Activated CD4-positive, alpha-beta memory T cell treated with anti-CD3 and anti-CD28 coated beads for 36 hours (primary cell): ENCODE data around the gene HSF2BP. TPM values are rescaled to one million over a fixed set of nuclear protein-coding genes. Genes with fewer than 3 reads are reported as not detected.
"Not testable (repeated sequence)": the region's sequence is repeated elsewhere in the genome, so short reads cannot be mapped to it uniquely, and the experiment has no call there.

Source experiments
- CTCF ChIA-PET: fragments of 350-600 bp; sonication (Branson Sonifier 250); formaldehyde crosslinking; loops from one replicate; lab custom pipeline; 2021; ENCODE audit warnings: antibody characterized with exemption, inconsistent platforms; lab: Charles Lee
- POLR2A ChIA-PET: fragments of 350-600 bp; sonication (Branson Sonifier 250); formaldehyde crosslinking; loops from one replicate; lab custom pipeline; 2021; ENCODE audit warnings: antibody characterized with exemption; lab: Charles Lee
- DNase-seq: peaks from one replicate; pipeline ENCODE4 v3.0.0-alpha.2; 2020
- H3K27ac Mint-ChIP-seq: one replicate; pipeline ENCODE4 v1.8.0; 2021; ENCODE audit warnings: mixed read lengths
- H3K27me3 Mint-ChIP-seq: one replicate; pipeline ENCODE4 v1.8.0; 2021; ENCODE audit warnings: mixed read lengths
- H3K36me3 Mint-ChIP-seq: one replicate; pipeline ENCODE4 v1.8.0; 2021; ENCODE audit warnings: mixed read lengths
- H3K4me1 Mint-ChIP-seq: one replicate; pipeline ENCODE4 v1.8.0; 2021; ENCODE audit warnings: low read depth, mixed read lengths
- H3K4me3 Mint-ChIP-seq: one replicate; pipeline ENCODE4 v1.8.0; 2021; ENCODE audit warnings: mild to moderate bottlenecking, mixed read lengths
- H3K9me3 Mint-ChIP-seq: one replicate; pipeline ENCODE4 v1.8.0; 2021; ENCODE audit warnings: mixed read lengths
- intact Hi-C: fragments of 100-400 bp; cut with micrococcal nuclease; formaldehyde crosslinking; loops from one replicate; pipeline ENCODE4 v1.15.1; 2023
- total RNA-seq, 2 experiments: library from RNA; stranded (reverse); gene quantifications; one replicate each; pipeline ENCODE4 v1.2.3, GENCODE V29; 2021

The HSF2BP gene
- total RNA-seq, 2 experiments from 2014 or later, result 0.50 to 0.73 TPM

DNA sequence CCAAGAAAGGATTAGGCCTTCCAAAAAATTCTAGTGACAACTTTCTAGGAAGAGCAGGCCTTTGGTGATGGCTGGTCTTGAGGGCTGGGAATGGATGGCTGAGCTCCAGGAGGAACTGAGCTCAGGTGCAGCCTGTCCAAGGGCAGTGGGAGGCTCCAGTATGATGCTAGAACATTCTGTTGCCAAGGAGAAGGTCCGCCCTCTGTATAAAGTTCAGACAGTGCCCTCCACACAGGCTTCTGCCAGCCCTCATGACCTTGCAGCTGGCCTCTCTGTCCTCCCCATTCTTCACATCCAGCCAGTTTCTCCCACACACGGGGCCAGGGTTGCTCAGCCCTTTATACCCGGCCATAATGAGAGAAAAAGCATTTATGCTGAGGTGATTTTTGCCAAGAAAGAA is 146.3 kb downstream of the HSF2BP start:
- DNase-seq, H3K27me3 Mint-ChIP-seq, H3K36me3 Mint-ChIP-seq, H3K4me1 Mint-ChIP-seq, POLR2A ChIA-PET, H3K27ac Mint-ChIP-seq, H3K4me3 Mint-ChIP-seq, intact Hi-C loops, H3K9me3 Mint-ChIP-seq, CTCF ChIA-PET: not testable (repeated sequence)

DNA sequence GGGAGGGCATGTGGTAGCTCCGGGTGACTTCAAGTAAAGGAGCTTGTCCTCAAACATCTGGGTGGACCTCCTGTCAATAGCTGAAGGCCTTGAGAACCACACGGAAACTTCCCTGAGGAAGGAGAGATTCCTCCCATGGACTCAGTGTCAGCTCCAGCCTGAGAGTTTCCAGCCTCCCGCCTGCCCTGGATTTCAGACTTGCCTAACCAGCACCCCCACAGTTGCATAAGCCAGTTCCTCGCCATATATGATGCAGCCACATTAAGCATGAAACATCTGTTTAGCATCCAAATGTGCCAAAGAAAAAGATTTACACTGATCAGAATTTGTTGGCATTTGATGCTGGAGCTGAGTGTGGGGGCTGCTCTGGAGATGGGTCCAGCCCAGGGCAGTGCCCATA is 148.1 kb downstream of the HSF2BP start:
- CTCF ChIA-PET, H3K36me3 Mint-ChIP-seq, intact Hi-C loops, POLR2A ChIA-PET, H3K4me1 Mint-ChIP-seq, H3K9me3 Mint-ChIP-seq, H3K27ac Mint-ChIP-seq, DNase-seq, H3K4me3 Mint-ChIP-seq, H3K27me3 Mint-ChIP-seq: not testable (repeated sequence)

DNA sequence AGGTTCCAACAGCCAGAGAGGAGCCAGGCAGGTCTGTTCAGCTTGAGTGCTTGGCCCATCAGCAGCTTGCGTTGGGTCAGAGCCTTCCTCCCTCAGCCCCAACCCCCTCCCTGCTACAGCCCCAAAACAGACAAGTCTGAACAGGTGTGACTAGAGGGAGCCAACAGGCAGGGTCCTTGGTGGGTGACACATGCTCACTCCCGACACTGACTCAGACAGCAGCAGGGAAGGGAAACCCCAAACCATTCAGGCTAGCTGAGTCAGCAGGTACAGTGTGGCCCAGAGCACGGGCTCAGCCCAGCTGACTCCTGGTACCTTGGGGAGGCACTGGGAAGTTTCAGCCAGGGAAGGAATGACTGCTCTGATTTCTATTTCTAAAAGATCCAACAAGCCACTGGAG is 148.6 kb downstream of the HSF2BP start:
- CTCF ChIA-PET, H3K36me3 Mint-ChIP-seq, H3K27ac Mint-ChIP-seq: not testable (repeated sequence)

DNA sequence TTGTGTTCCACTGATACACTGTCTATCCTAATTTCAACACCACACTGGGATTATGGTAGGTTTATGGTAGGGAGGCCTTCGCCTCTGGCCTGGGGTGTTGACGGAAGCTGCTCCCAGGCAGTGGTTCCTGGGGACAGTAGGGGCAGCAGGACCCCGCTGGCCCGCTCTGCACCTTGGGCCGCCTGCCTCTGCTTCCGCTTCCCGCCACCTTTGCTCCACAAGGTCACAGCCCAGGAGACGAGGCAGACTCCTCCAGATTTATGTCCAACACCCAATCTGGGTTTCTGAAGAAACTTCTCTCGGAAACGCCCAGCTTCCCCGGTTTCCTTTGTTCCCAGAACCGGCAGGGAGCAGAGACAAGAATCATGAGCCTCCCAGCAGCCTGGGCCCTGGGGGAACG is 155.4 kb downstream of the HSF2BP start:
- H3K27me3 Mint-ChIP-seq, CTCF ChIA-PET, H3K36me3 Mint-ChIP-seq, POLR2A ChIA-PET, H3K27ac Mint-ChIP-seq, H3K4me1 Mint-ChIP-seq, DNase-seq, H3K4me3 Mint-ChIP-seq, H3K9me3 Mint-ChIP-seq, intact Hi-C loops: not testable (repeated sequence)

More for the DNA sequence above, 148.6 kb downstream of the HSF2BP start:
- DNase-seq, H3K9me3 Mint-ChIP-seq, H3K4me1 Mint-ChIP-seq, H3K4me3 Mint-ChIP-seq, H3K27me3 Mint-ChIP-seq, POLR2A ChIA-PET, intact Hi-C loops: not testable (repeated sequence)

DNA sequence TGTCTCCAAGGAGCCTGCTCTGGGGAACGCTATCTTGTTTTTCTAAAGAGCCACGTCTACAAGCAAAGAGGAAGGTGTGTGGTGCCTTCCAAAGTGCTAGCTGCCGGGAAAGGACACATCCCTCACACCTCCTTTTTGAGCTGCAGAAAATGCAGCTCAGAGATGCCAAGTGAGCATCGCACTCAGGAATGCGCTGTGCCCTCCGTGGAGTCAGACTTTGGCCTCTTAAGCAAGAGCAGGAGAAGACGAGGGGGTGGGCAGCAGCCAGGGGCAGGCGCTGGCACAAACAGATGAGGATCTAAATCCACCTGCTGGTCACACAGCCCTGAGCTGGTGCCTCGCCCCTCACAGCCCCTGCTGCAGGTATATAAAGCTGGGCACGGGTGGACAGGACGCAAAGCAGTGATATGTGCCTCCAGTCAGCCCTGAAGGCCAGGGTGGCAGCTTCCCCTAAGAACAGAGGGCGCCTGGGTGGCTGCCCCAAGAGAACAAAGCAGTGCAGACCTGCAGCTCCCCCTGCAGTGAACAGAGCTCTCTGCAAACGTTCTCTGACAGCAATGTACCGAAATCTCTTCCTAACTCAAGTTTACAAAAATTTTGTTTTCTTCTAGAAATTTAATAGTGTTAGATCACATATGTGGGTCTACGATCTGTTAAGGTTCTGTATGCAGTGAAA is 156.1 kb downstream of the HSF2BP start:
- H3K4me3 Mint-ChIP-seq, H3K4me1 Mint-ChIP-seq, DNase-seq, H3K9me3 Mint-ChIP-seq, POLR2A ChIA-PET, H3K36me3 Mint-ChIP-seq, CTCF ChIA-PET, H3K27ac Mint-ChIP-seq, intact Hi-C loops, H3K27me3 Mint-ChIP-seq: not testable (repeated sequence)

DNA sequence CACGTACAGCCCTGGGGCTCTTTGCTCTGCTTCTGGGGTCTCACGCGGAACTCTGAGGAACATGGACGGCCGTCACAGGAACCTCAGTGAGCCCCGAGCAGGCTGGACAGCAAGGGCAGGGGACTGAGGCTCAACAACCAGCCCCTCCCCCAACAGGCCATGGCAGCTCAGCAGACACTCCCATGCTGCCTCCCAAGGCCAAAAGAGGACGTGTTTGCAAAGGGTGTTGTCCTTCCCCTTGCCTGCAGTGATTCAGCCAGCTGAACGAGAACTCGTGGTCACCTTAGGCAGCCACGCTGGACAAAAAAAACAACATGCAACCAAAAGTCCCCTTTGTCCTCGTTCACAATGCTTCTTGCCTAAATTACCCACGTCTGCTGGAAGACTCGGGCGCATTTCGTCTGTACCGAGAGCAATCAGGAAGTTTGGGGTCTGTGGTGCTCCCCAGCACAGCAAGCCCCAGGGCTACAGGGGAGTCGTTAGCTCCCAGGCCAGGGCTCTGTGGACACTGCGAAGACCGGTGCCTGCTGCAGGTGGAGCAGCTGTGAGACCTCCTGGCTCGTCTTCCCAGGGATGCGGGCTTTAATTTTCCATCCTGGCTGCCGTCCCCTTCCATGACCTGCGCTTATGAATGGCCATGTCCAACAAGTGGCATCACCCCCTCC is 156.7 kb downstream of the HSF2BP start:
- H3K27me3 Mint-ChIP-seq, POLR2A ChIA-PET, H3K4me1 Mint-ChIP-seq, H3K4me3 Mint-ChIP-seq, H3K27ac Mint-ChIP-seq, DNase-seq, H3K9me3 Mint-ChIP-seq, H3K36me3 Mint-ChIP-seq, CTCF ChIA-PET, intact Hi-C loops: not testable (repeated sequence)

DNA sequence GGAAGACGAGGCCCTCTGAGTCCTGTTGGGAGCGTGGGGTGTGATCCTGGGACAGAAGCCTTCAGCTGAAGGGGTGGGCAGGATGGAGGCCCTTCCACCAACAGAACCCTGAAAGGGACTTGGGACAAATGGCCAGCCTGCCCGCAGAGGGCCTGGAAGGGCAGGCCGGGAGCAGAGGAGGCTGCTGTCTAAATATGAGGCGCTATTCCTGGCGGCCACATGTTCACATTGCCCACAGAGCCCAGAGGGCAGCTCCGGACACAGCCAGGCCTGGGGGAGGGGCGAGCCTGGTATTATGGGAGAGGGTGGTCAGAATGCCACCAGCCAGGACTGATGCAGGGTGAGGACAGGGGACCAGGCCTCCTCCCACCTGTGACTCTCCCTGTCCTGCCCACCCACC is 160.4 kb downstream of the HSF2BP start:
- POLR2A ChIA-PET, H3K27ac Mint-ChIP-seq, H3K27me3 Mint-ChIP-seq, CTCF ChIA-PET, DNase-seq, H3K4me1 Mint-ChIP-seq, H3K36me3 Mint-ChIP-seq, H3K4me3 Mint-ChIP-seq, intact Hi-C loops, H3K9me3 Mint-ChIP-seq: not testable (repeated sequence)

DNA sequence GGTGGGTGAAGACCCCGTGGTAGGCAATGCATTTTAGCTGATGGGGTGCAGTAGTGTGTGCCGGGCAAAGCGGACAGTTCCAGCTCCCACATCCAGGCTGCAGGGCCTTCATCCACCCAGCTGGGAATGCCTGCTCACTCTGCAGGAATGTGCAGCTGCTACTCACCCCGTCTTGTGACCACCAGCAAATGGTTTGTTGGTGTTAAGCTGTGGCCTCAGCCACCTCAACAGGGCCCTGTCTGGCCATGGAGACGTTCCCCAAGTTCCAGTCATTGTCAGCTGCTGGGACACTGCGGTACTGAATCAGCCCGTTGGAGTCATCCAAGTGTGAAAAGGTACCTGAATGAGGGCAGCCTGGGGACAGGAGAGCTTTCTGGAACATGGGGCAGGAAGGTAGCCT is 161.2 kb downstream of the HSF2BP start:
- CTCF ChIA-PET, H3K9me3 Mint-ChIP-seq, H3K36me3 Mint-ChIP-seq, H3K27ac Mint-ChIP-seq, H3K4me3 Mint-ChIP-seq, intact Hi-C loops, H3K27me3 Mint-ChIP-seq, H3K4me1 Mint-ChIP-seq, DNase-seq, POLR2A ChIA-PET: not testable (repeated sequence)

DNA sequence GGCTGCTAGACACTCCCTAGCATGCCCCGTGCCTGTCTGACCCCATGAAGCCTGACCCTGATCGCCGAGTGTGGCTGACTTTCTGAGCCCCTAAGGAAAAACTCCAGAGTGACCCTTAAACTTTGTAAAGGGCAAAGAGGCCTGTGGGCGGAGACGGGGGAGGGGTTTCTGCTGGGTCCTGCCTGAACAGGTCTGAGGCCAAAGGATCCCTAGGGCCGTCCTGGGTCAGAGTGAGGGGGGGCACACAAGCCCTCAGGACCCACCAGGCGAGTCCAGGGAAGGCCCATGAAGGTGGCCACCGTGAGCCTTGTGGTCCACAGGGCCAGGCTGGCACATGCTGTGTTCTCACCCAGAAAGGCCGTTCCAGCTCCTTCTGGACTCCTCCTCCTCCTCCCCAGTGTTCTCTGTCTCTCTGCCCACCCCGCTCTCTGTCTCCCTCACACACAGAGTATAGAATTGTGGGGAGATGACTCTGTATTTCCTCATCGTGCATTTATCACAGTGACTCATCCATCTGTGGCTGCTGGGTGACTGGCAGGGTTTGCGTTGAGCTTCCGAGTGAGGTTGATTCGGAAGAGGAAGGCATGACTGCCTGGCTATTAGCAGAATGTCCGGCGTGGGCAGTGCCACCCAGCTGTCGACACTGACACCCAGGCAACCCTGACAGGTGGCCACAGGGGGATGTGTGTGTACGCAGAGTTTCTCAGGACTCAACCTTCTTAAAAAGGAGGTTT is 164.8 kb downstream of the HSF2BP start:
- H3K4me3 Mint-ChIP-seq, H3K9me3 Mint-ChIP-seq, H3K36me3 Mint-ChIP-seq, H3K27me3 Mint-ChIP-seq, H3K27ac Mint-ChIP-seq, H3K4me1 Mint-ChIP-seq, POLR2A ChIA-PET, CTCF ChIA-PET, intact Hi-C loops: not testable (repeated sequence)
- peak; percentile 3 for DNase-seq

DNA sequence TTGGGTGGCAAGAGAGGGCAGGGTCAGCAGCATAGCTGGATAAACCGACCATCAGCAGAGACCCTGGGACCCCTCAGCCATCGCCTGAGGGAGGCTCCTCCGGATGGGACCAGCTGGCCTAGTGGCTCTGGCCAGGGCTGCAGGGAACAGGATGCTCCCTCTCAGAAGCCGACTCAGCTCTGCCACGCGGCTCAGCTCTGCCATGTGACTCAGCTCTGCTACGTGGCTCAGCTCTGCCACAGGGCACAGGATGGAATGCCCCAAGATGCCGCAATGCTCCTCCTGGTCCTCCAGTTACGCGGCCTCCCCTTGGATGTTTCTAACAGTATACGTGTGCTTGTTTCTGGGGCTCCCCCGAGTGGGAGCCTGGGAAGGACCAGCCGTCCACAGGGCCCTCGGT is 165.8 kb downstream of the HSF2BP start:
- H3K27ac Mint-ChIP-seq, H3K9me3 Mint-ChIP-seq, H3K4me3 Mint-ChIP-seq, intact Hi-C loops, POLR2A ChIA-PET, H3K36me3 Mint-ChIP-seq, CTCF ChIA-PET, DNase-seq, H3K27me3 Mint-ChIP-seq, H3K4me1 Mint-ChIP-seq: not testable (repeated sequence)

DNA sequence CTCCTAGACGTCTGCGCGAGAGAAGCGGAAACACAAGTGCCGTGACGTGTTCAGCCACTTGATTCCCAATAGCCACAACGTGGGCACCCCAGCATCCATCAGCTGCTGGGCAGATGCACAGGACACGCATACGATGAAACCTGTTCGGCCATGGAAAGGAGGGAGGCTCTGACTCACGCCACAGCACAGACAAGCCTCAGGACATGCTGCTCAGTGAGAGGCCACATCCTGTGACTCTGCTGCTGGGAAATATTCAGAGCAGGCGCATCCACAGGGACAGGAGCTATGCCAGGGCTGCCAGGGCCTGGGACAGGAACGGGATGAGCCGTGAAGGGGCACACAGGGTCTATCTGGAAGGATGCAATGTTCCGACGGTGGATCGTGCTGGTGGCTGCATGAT is 171.1 kb downstream of the HSF2BP start:
- intact Hi-C loops, CTCF ChIA-PET, H3K27me3 Mint-ChIP-seq, DNase-seq, H3K27ac Mint-ChIP-seq, H3K4me1 Mint-ChIP-seq, POLR2A ChIA-PET, H3K4me3 Mint-ChIP-seq, H3K9me3 Mint-ChIP-seq, H3K36me3 Mint-ChIP-seq: not testable (repeated sequence)

DNA sequence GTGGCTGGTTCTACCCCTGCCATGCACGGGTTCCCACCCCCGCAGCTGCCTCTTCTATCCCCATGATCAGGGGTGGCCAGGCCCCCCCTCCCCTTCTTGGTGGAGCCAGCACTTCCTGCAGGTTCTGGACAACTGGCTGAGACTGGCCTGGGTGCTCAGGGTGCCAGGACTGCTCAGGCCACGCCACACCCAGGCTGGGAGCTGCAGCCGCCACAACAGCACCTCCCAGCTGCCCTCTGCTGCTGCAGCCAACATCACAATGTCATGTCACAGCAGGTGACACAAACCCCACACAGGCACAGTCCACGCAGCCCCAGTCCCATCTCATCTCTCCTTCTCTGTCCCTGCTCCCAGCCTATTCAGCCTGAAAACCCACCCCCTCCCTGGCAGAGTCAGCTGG is 173.2 kb downstream of the HSF2BP start:
- intact Hi-C loops, H3K36me3 Mint-ChIP-seq, DNase-seq, CTCF ChIA-PET, H3K27ac Mint-ChIP-seq, POLR2A ChIA-PET, H3K9me3 Mint-ChIP-seq, H3K4me3 Mint-ChIP-seq, H3K27me3 Mint-ChIP-seq, H3K4me1 Mint-ChIP-seq: not testable (repeated sequence)

DNA sequence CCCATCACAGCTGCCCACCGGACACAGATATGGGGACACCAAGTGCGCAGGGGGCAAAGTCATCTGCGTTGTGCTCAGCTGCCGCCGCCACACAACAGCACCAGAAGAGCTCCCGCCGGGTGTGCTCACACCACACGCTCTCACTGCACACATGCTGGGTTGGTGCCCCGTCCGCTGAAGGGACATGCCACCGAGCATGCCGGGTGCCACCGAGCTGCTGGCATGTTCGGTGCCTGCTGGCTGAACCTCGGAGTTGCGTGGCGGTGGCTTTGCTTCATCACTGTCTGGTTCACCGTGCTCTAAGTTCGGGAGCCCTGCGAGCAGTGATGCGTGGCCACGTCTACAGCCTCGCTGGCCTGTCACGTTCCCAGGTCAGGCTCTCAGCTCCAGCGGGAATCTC is 174.3 kb downstream of the HSF2BP start:
- POLR2A ChIA-PET, H3K36me3 Mint-ChIP-seq, H3K9me3 Mint-ChIP-seq, intact Hi-C loops, H3K27me3 Mint-ChIP-seq, H3K4me1 Mint-ChIP-seq, H3K27ac Mint-ChIP-seq, H3K4me3 Mint-ChIP-seq, CTCF ChIA-PET, DNase-seq: not testable (repeated sequence)
